Upper lobe of left lung (tissue), 6 donors: Measurements from ENCODE around the gene SLC24A1. TPM values are rescaled to one million over a fixed set of nuclear protein-coding genes. Genes with fewer than 3 reads are reported as not detected.

Experiments
- ATAC-seq, 2 donors: fragments of 200-7000 bp; cut with Tn5 transposase; one replicate each; pipeline ENCODE4 v1.9.1; 2022; ENCODE audit warnings: mild to moderate bottlenecking in 2 of 2, moderate library complexity in 2 of 2; ENCODE audit not compliant: low FRiP score in 2 of 2
- DNase-seq, 2 donors: peaks; one replicate each; pipeline ENCODE4 v3.0.0-alpha.2; 2019 to 2020
- H3K27ac ChIP-seq, 4 donors: fragments of 200-600 bp; sonication (generic); one replicate each; pipeline ENCODE4 v1.5.1; 2016 to 2019
- H3K27me3 ChIP-seq, 4 donors: fragments of 200-600 bp; sonication (generic); one replicate each; pipeline ENCODE4 v1.5.1; 2017 to 2019
- H3K36me3 ChIP-seq, 4 donors: fragments of 200-600 bp; sonication (generic); one replicate each; pipeline ENCODE4 v1.5.1; 2016 to 2019
- H3K4me1 ChIP-seq, 4 donors: fragments of 200-600 bp; sonication (generic); one replicate each; pipeline ENCODE4 v1.5.1; 2018 to 2019
- H3K4me3 ChIP-seq, 4 donors: fragments of 200-600 bp; sonication (generic); one replicate each; pipeline ENCODE4 v1.5.1; 2017 to 2019; ENCODE audit warnings: mild to moderate bottlenecking in 2 of 4, moderate library complexity in 1 of 4
- H3K9me3 ChIP-seq, 4 donors: fragments of 200-600 bp; sonication (generic); one replicate each; pipeline ENCODE4 v1.5.1; 2018 to 2019
- EP300 ChIP-seq, 4 donors: sonication (generic); formaldehyde crosslinking; IDR thresholded peaks; one replicate each; pipeline ENCODE4 v1.5.1; 2017; ENCODE audit warnings: antibody characterized with exemption in 4 of 4, control low read depth in 2 of 4
- POLR2A ChIP-seq, 4 donors: fragments of 450-650 bp; IDR thresholded peaks; one replicate each; pipeline ENCODE4 v1.5.1; 2016 to 2017; ENCODE audit warnings: antibody characterized with exemption in 4 of 4, mild to moderate bottlenecking in 2 of 4
- POLR2AphosphoS5 ChIP-seq, 2 donors: sonication (generic); formaldehyde crosslinking; IDR thresholded peaks; one replicate each; pipeline ENCODE4 v1.5.1; 2017; ENCODE audit warnings: antibody characterized with exemption in 2 of 2
- WGBS, 2 donors: methylation state at CpG; one replicate each; pipeline ENCODE4 v1.1.5; 2017 to 2018; 5-methylcytosine and 5-hydroxymethylcytosine counted together
- total RNA-seq, 6 donors: library from RNA; depleted of rRNA in 4 of 6; stranded (reverse); fragments of >200 nt in 4 of 6; gene quantifications; one replicate each; pipeline versions ENCODE4 v1.1.0 to v1.2.1, GENCODE V29; 2016 to 2021
- TF ChIP-seq, protein P1 (sequence below), 6 experiments: fragments of 450-650 bp in 4 of 6; fragments of 200-600 bp in 2 of 6; sonication (generic) in 2 of 6; IDR thresholded peaks; one replicate each; pipeline ENCODE4 v1.5.1; 2016 to 2019; ENCODE audit warnings: antibody characterized with exemption in 6 of 6
- donor health status: DM: no; HTN: no; CAD: no; lungs with moderate emphysema.
- donor health status: DM: no; HTN: yes; CAD: no; lungs with severe emphysema.

Gene SLC24A1
- total RNA-seq, 6 donors from 2014 or later, result 7.1 to 17.8 (median 10.9) TPM

DNA sequence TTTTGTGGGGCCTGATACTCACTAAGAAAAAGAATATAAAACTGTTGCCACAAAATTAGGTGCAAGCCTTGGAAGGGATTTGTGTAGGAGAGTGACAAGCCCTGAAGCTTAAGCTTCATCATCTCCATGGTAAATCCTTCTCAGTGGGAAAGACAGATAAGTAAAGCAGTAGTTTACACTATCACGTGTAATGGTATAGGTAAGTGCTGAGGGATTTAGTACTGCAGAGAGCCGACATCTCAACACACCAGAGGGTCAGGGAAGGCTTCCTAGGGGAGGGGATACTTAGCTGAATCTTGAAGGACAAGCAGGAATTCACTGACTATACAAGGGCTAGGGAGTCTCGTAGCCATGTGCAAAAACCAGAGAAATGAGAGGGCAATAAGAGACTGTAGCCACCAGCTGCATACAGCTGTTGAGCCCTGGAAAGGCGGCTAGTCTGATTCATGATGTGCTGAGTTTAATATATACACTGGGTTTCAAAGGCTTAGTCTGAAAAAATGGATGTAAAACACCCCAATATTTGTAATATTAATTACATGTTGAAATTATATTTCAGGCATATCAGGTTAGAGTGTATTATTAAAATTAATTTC lies 11.1 kb downstream of the SLC24A1 start:
- Histone ChIP-seq H3K9me3 (no peaks in the 10 kb centered on the region), H3K27ac (no peak overlapping the region), H3K27me3 (no peaks in the 10 kb centered on the region), H3K36me3 (no peaks in the 10 kb centered on the region), H3K4me1 (no peaks in the 10 kb centered on the region), H3K4me3 (no peak overlapping the region)
- DNase-seq, result no peak
- 63 to 77% methylated on average over 4 of the region's 4 CpGs for WGBS, 2 donors
- no peak for ATAC-seq
- TF ChIP-seq POLR2AphosphoS5 (IDR thresholded peaks at IDR 0.05) (peak in 1 of 2 donors; percentile 17), EP300 (IDR thresholded peaks at IDR 0.05) (no peak)

DNA sequence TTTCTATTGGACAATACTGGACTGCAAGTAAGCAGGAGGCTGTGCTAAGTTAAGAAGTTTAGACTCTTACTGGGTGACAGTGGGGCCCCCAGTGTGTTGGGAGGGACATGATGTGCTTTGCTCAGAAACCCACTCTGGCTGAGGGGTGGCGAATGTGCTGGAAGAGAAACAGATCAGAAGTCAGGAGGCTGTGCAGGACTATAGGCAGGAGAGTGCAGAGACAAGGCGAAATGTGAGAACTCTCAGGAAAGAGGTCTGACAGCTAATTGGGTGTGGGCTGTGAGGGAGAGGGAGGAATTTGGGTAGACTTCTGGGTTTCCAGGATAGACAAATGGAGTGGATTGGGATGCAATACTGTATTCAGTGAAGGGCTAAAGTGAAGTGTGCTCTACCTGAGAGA lies 12.0 kb downstream of the SLC24A1 start:
- WGBS, 2 donors, result 94 to 98% methylated on average over 2 of the region's 2 CpGs
- H3K4me1 ChIP-seq, result peaks cover 5 to 7% (median 6%) of the 10 kb centered on the region in 4 donors
- H3K4me3 ChIP-seq, result no peak overlapping the region
- H3K27ac ChIP-seq, result no peak overlapping the region
- no peaks in the 10 kb centered on the region for H3K9me3 ChIP-seq
- no peaks in the 10 kb centered on the region for H3K27me3 ChIP-seq
- no peak for TF ChIP-seq POLR2A (IDR thresholded peaks at IDR 0.05)
- TF ChIP-seq, protein P1, sequence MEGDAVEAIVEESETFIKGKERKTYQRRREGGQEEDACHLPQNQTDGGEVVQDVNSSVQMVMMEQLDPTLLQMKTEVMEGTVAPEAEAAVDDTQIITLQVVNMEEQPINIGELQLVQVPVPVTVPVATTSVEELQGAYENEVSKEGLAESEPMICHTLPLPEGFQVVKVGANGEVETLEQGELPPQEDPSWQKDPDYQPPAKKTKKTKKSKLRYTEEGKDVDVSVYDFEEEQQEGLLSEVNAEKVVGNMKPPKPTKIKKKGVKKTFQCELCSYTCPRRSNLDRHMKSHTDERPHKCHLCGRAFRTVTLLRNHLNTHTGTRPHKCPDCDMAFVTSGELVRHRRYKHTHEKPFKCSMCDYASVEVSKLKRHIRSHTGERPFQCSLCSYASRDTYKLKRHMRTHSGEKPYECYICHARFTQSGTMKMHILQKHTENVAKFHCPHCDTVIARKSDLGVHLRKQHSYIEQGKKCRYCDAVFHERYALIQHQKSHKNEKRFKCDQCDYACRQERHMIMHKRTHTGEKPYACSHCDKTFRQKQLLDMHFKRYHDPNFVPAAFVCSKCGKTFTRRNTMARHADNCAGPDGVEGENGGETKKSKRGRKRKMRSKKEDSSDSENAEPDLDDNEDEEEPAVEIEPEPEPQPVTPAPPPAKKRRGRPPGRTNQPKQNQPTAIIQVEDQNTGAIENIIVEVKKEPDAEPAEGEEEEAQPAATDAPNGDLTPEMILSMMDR (IDR thresholded peaks at IDR 0.05), result no peak
- TF ChIP-seq EP300 (IDR thresholded peaks at IDR 0.05), result no peak
- no peak for TF ChIP-seq POLR2AphosphoS5 (IDR thresholded peaks at IDR 0.05)
- no peaks in the 10 kb centered on the region for H3K36me3 ChIP-seq
- ATAC-seq (no peak), DNase-seq (no peak)

DNA sequence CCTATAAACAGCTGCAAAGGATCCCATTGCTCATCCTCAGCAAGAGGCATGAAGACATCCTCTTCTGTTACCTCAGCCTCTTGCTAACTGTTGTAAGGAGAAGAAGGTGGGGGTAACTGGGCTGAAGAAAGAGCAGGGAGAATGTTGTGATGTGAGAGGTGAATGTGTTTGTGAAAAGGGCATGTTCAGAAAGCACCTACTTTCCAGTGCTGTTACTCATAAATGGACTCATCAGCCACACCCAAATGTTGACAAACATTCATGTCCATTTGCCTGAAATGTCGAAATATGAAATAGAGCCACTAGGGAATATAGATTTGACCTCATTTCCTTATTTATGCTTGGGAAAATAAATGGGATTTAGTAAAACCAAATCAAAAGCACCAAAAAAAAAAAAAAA lies 12.6 kb downstream of the SLC24A1 start:
- H3K36me3 ChIP-seq, result no peaks in the 10 kb centered on the region
- DNase-seq, result no peak
- no peaks in the 10 kb centered on the region for H3K9me3 ChIP-seq
- peaks cover 8 to 10% (median 8%) of the 10 kb centered on the region in 4 donors for H3K4me1 ChIP-seq
- no peak overlapping the region for H3K4me3 ChIP-seq
- WGBS, 2 donors, result 82 to 85% methylated on average over 1 of the region's 1 CpG
- H3K27ac ChIP-seq, result no peak overlapping the region
- no peak for ATAC-seq
- no peak for TF ChIP-seq POLR2A (IDR thresholded peaks at IDR 0.05)
- TF ChIP-seq, protein P1 (IDR thresholded peaks at IDR 0.05), result no peak
- TF ChIP-seq EP300 (IDR thresholded peaks at IDR 0.05), result no peak
- TF ChIP-seq POLR2AphosphoS5 (IDR thresholded peaks at IDR 0.05), result no peak
- H3K27me3 ChIP-seq, result no peaks in the 10 kb centered on the region

DNA sequence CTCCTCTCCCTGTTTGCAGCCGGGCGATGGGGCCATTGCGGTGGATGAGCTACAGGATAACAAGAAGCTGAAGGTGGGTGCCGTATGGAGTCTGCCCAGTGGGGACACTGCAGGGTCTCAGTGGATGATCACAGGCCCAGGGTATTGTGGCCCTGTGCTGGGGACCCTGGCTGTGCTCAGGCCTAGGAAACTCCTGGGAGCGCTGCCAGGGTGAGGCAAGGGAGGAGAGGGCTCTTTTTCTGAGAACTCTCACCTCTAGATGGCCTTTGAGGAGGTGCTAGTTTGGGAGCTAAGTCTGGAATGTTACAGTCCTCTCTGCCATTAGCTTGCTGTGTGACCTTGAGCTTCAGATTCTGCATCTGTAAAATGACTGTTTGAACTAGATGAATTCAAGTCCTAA lies 16.4 kb downstream of the SLC24A1 start:
- no peaks in the 10 kb centered on the region for H3K36me3 ChIP-seq
- TF ChIP-seq POLR2A (IDR thresholded peaks at IDR 0.05), result no peak
- no peak for TF ChIP-seq POLR2AphosphoS5 (IDR thresholded peaks at IDR 0.05)
- TF ChIP-seq EP300 (IDR thresholded peaks at IDR 0.05), result no peak
- TF ChIP-seq, protein P1 (IDR thresholded peaks at IDR 0.05), result no peak
- ATAC-seq (no peak), DNase-seq (no peak)
- H3K4me3 ChIP-seq, result no peak overlapping the region
- H3K9me3 ChIP-seq, result no peaks in the 10 kb centered on the region
- H3K27me3 ChIP-seq, result no peaks in the 10 kb centered on the region
- peaks cover 8 to 19% (median 14%) of the 10 kb centered on the region in 4 donors for H3K4me1 ChIP-seq
- 86 to 92% methylated on average over 5 of the region's 5 CpGs for WGBS, 2 donors
- no peak overlapping the region for H3K27ac ChIP-seq

DNA sequence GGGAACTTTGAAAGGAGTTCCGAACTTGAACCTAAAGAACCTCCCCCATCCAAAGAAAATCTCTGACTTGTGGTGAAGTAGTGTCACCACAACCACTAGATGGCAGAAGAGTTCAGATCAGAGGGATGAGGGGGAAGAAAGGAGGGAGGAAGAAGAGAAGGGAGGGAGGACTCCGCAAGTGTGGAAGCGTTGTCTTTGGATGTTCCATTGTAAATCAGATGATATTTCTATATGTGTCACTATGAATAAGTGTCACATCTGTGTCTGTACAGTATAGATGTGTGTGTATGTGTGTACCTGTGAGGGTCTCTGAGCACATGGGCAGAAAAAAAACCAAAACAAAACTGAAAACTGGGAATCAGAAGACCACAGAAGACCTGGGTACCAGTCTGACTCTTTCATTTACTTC lies 16.9 kb downstream of the SLC24A1 start:
- no peaks in the 10 kb centered on the region for H3K27me3 ChIP-seq
- no peak for TF ChIP-seq POLR2AphosphoS5 (IDR thresholded peaks at IDR 0.05)
- TF ChIP-seq, protein P1 (IDR thresholded peaks at IDR 0.05), result peak; percentile 41 to 77 (median 69)
- TF ChIP-seq POLR2A (IDR thresholded peaks at IDR 0.05), result no peak
- TF ChIP-seq EP300 (IDR thresholded peaks at IDR 0.05), result no peak
- no peaks in the 10 kb centered on the region for H3K36me3 ChIP-seq
- no peak overlapping the region for H3K4me3 ChIP-seq
- peaks cover 8 to 19% (median 14%) of the 10 kb centered on the region in 4 donors for H3K4me1 ChIP-seq
- 0 to 2% methylated on average over 3 of the region's 3 CpGs for WGBS, 2 donors
- no peaks in the 10 kb centered on the region for H3K9me3 ChIP-seq
- ATAC-seq (peak; percentile 82 to 85), DNase-seq (no peak)
- H3K27ac ChIP-seq, result no peak overlapping the region
